ENCODE results near the gene NACAD. TPM values are rescaled to one million over a fixed set of nuclear protein-coding genes. Genes with fewer than 3 reads are reported as not detected.
"Not testable (repeated sequence)": the region's sequence is repeated elsewhere in the genome, so short reads cannot be mapped to it uniquely, and the experiment has no call there.

Gene NACAD
- total RNA-seq, 1 donor from 2014 or later: 0.05 TPM

GRCh38 chr7:45114926-45115325, 26.2 kb upstream of the NACAD start:
- DNase-seq (ENCODE audit: low spot score): no peak

GRCh38 chr7:45114257-45114656, 25.5 kb upstream of the NACAD start:
- not testable (repeated sequence) for DNase-seq (ENCODE audit: low spot score); ATAC-seq

More at GRCh38 chr7:45114926-45115325, 26.2 kb upstream of the NACAD start:
- no peak for ATAC-seq

- ATAC-seq (no peak), DNase-seq (ENCODE audit: low spot score) (no peak)
These were observed 23.9 kb upstream of the NACAD start for GRCh38 chr7:45112648-45113047.

- peak; percentile 96 for ATAC-seq
- peak; percentile 97 for DNase-seq (ENCODE audit: low spot score)
These were observed 22.8 kb upstream of the NACAD start, which contains the start of gene TBRG4 for GRCh38 chr7:45111298-45112223. Gene TBRG4 (minus strand): TSS chr7:45111697. CDS start chr7:45109237, 2,460 bp downstream.

- ATAC-seq (no peak), DNase-seq (ENCODE audit: low spot score) (no peak)
These were observed 20.1 kb upstream of the NACAD start for GRCh38 chr7:45108863-45109262.

GRCh38 chr7:45107356-45107755, 18.6 kb upstream of the NACAD start:
- ATAC-seq (no peak), DNase-seq (ENCODE audit: low spot score) (no peak)

- ATAC-seq: no peak
- no peak for DNase-seq (ENCODE audit: low spot score)
These were observed 18.1 kb upstream of the NACAD start for GRCh38 chr7:45106820-45107219.

GRCh38 chr7:45105588-45106188, 16.9 kb upstream of the NACAD start:
- ATAC-seq (no peak), DNase-seq (ENCODE audit: low spot score) (no peak)

- ATAC-seq (no peak), DNase-seq (ENCODE audit: low spot score) (no peak)
These were observed 16.2 kb upstream of the NACAD start for GRCh38 chr7:45104844-45105587.

- ATAC-seq (no peak), DNase-seq (ENCODE audit: low spot score) (no peak)
These were observed 15.4 kb upstream of the NACAD start for GRCh38 chr7:45103958-45104843.

GRCh38 chr7:45102785-45103712, 14.3 kb upstream of the NACAD start:
- ATAC-seq (no peak), DNase-seq (ENCODE audit: low spot score) (no peak)

GRCh38 chr7:45101748-45102147, 13.0 kb upstream of the NACAD start:
- no peak for ATAC-seq
- no peak for DNase-seq (ENCODE audit: low spot score)

GRCh38 chr7:45100761-45101480, 12.2 kb upstream of the NACAD start:
- DNase-seq (ENCODE audit: low spot score) (no peak), ATAC-seq (no peak)

GRCh38 chr7:45099891-45100760, 11.4 kb upstream of the NACAD start:
- DNase-seq (ENCODE audit: low spot score) (no peak), ATAC-seq (no peak)

- DNase-seq (ENCODE audit: low spot score) (no peak), ATAC-seq (peak; percentile 31)
These were observed 10.4 kb upstream of the NACAD start for GRCh38 chr7:45098983-45099839.

- no peak for ATAC-seq
- DNase-seq (ENCODE audit: low spot score): no peak
These were observed 4.1 kb upstream of the NACAD start for GRCh38 chr7:45092931-45093235.

All from left lobe of liver (tissue), 2 donors.